ENCODE measurements around the gene POLH. TPM values are rescaled to one million over a fixed set of nuclear protein-coding genes. Genes with fewer than 3 reads are reported as not detected.

POLH gene
- total RNA-seq, 3 donors from 2014 or later (not counting 1 experiment from before 2014, with no cell fraction given): 7.7 to 11.2 (median 7.8) TPM

Other genes starting within 250 kb of the POLH start
- 10 to 100 TPM; 34.6 to 45.9 (median 43.0) TPM for gene ZNF318, start 206.5 kb upstream of the POLH start, total RNA-seq
- 10 to 100 TPM; 74.6 to 90.5 (median 81.9) TPM for gene ABCC10, start 148.6 kb upstream of the POLH start, total RNA-seq
- not detected for gene DLK2, start 120.6 kb upstream of the POLH start, total RNA-seq
- 10 to 100 TPM; 26.7 to 33.8 (median 29.9) TPM for gene TJAP1, start 98.6 kb upstream of the POLH start, total RNA-seq
- gene LRRC73, start 65.8 kb upstream of the POLH start, total RNA-seq: under 1 TPM; 0.24 to 0.68 (median 0.45) TPM
- 10 to 100 TPM; 59.3 to 78.4 (median 70.0) TPM for gene YIPF3, start 59.3 kb upstream of the POLH start, total RNA-seq
- gene POLR1C, start 59.1 kb upstream of the POLH start, total RNA-seq: 10 to 100 TPM; 22.3 to 29.3 (median 25.8) TPM
- gene XPO5, start 147 bp upstream of the POLH start, total RNA-seq: 10 to 100 TPM; 47.6 to 54.6 (median 48.7) TPM
- 10 to 100 TPM; 56.5 to 71.7 (median 69.3) TPM for gene GTPBP2, start 53.1 kb downstream of the POLH start, total RNA-seq
- gene MAD2L1BP, start 59.7 kb downstream of the POLH start, total RNA-seq: 10 to 100 TPM; 29.9 to 43.3 (median 38.3) TPM
- gene RSPH9, start 68.9 kb downstream of the POLH start, total RNA-seq: under 1 TPM in 1 of 3 donors, not detected in 2; 0.23 TPM
- 10 to 100 TPM; 29.0 to 39.8 (median 33.1) TPM for gene MRPS18A, start 111.6 kb downstream of the POLH start, total RNA-seq
- gene VEGFA, start 194.0 kb downstream of the POLH start, total RNA-seq: 10 to 100 TPM in 1 of 3 donors, 1 to 10 TPM in 2; 3.6 to 27.5 (median 3.7) TPM

All from natural killer cell (primary cell).